B cell (primary cell): ENCODE data around the gene MID2.

ENCODE experiments used
- CTCF ChIP-seq: fragments of 200-600 bp; IDR thresholded peaks from one replicate; pipeline ENCODE4 v1.8.0; 2022; ENCODE audit warnings: antibody characterized with exemption, mild to moderate bottlenecking
- EZH2 ChIP-seq: IDR thresholded peaks from 2 replicates; pipeline ENCODE4 v1.6.1; 2012; ENCODE audit warnings: borderline replicate concordance, low read depth, mild to moderate bottlenecking, moderate library complexity, low read length; ENCODE audit not compliant: insufficient read depth, poor library complexity, severe bottlenecking

- TF ChIP-seq CTCF (no peak), EZH2 (no peak)
Measured at GRCh38 chrX:107851215-107851614, 25.5 kb downstream of the MID2 start.
